Testis (tissue), 2 donors: ENCODE results near the gene LGALS4.

Experiments used
- CTCF ChIP-seq, 3 experiments: fragments of 450-650 bp in 2 of 3; fragments of 200-600 bp in 1 of 3; sonication (generic) in 1 of 3; IDR thresholded peaks; one replicate each; pipeline ENCODE4 v1.5.1; 2016 to 2019; ENCODE audit warnings: antibody characterized with exemption in 3 of 3, mild to moderate bottlenecking in 2 of 3, moderate library complexity in 1 of 3
- POLR2A ChIP-seq: fragments of 450-650 bp; IDR thresholded peaks from one replicate; pipeline ENCODE4 v1.6.1; 2017; ENCODE audit warnings: antibody characterized with exemption, mild to moderate bottlenecking, moderate library complexity

- TF ChIP-seq CTCF (IDR thresholded peaks at IDR 0.05) (no peak), POLR2A (no peak)
These were observed 19.1 kb downstream of the LGALS4 start for GRCh38 chr19:38793671-38794070.
